ENCODE results near the gene ZBTB21.

ZBTB21 gene

GRCh38 chr21:42039470-42039901 is 29.3 kb upstream of the ZBTB21 start:
- TF ChIP-seq, protein P1, sequence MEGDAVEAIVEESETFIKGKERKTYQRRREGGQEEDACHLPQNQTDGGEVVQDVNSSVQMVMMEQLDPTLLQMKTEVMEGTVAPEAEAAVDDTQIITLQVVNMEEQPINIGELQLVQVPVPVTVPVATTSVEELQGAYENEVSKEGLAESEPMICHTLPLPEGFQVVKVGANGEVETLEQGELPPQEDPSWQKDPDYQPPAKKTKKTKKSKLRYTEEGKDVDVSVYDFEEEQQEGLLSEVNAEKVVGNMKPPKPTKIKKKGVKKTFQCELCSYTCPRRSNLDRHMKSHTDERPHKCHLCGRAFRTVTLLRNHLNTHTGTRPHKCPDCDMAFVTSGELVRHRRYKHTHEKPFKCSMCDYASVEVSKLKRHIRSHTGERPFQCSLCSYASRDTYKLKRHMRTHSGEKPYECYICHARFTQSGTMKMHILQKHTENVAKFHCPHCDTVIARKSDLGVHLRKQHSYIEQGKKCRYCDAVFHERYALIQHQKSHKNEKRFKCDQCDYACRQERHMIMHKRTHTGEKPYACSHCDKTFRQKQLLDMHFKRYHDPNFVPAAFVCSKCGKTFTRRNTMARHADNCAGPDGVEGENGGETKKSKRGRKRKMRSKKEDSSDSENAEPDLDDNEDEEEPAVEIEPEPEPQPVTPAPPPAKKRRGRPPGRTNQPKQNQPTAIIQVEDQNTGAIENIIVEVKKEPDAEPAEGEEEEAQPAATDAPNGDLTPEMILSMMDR (conservative IDR thresholded peaks at IDR 0.05; ENCODE audit: low read depth, low read length), result no peak
- Histone ChIP-seq H3K4me3 (IDR thresholded peaks at IDR 0.05; ENCODE audit: insufficient read depth, low read depth, low read length) (no peak overlapping the region), H3K79me2 (ENCODE audit: insufficient read depth, low read depth) (no peaks in the 10 kb centered on the region), H3K4me1 (ENCODE audit: low read depth, poor library complexity, severe bottlenecking) (no peaks in the 10 kb centered on the region), H3K27ac (no peak overlapping the region), H4K20me1 (ENCODE audit: insufficient read depth) (no peaks in the 10 kb centered on the region), H3K27me3 (ENCODE audit: insufficient read depth, low read depth) (peaks cover 7% of the 10 kb centered on the region; the same call in 1 of the 2 replicates), H3K36me3 (ENCODE audit: insufficient read depth) (no peaks in the 10 kb centered on the region), H3K9ac (no peak overlapping the region), H3K4me2 (no peak overlapping the region), H2AFZ (ENCODE audit: low read depth) (no peak overlapping the region)

GRCh38 chr21:42038826-42039425 is 28.8 kb upstream of the ZBTB21 start:
- H3K9ac ChIP-seq, result no peak overlapping the region
- H4K20me1 ChIP-seq (ENCODE audit: insufficient read depth), result no peaks in the 10 kb centered on the region
- H3K27ac ChIP-seq, result no peak overlapping the region
- H3K4me1 ChIP-seq (ENCODE audit: low read depth, poor library complexity, severe bottlenecking), result no peaks in the 10 kb centered on the region
- no peaks in the 10 kb centered on the region for H3K36me3 ChIP-seq (ENCODE audit: insufficient read depth)
- no peak overlapping the region for H3K4me3 ChIP-seq (IDR thresholded peaks at IDR 0.05; ENCODE audit: insufficient read depth, low read depth, low read length)
- H3K4me2 ChIP-seq, result no peak overlapping the region
- H3K27me3 ChIP-seq (ENCODE audit: insufficient read depth, low read depth), result peaks cover 7% of the 10 kb centered on the region; the same call in 1 of the 2 replicates
- TF ChIP-seq, protein P1 (conservative IDR thresholded peaks at IDR 0.05; ENCODE audit: low read depth, low read length), result no peak
- no peak overlapping the region for H2AFZ ChIP-seq (ENCODE audit: low read depth)
- H3K79me2 ChIP-seq (ENCODE audit: insufficient read depth, low read depth), result no peaks in the 10 kb centered on the region

- Histone ChIP-seq H3K36me3 (ENCODE audit: insufficient read depth) (no peaks in the 10 kb centered on the region), H3K9ac (no peak overlapping the region), H3K4me1 (ENCODE audit: low read depth, poor library complexity, severe bottlenecking) (no peaks in the 10 kb centered on the region), H3K4me2 (no peak overlapping the region), H3K27ac (no peak overlapping the region), H3K27me3 (ENCODE audit: insufficient read depth, low read depth) (peaks cover 6% of the 10 kb centered on the region; the same call in 1 of the 2 replicates), H3K79me2 (ENCODE audit: insufficient read depth, low read depth) (no peaks in the 10 kb centered on the region), H3K4me3 (IDR thresholded peaks at IDR 0.05; ENCODE audit: insufficient read depth, low read depth, low read length) (no peak overlapping the region), H4K20me1 (ENCODE audit: insufficient read depth) (no peaks in the 10 kb centered on the region), H2AFZ (ENCODE audit: low read depth) (no peak overlapping the region)
- TF ChIP-seq, protein P1 (conservative IDR thresholded peaks at IDR 0.05; ENCODE audit: low read depth, low read length), result no peak
Observed at GRCh38 chr21:42038393-42038792, 28.2 kb upstream of the ZBTB21 start.

DNA sequence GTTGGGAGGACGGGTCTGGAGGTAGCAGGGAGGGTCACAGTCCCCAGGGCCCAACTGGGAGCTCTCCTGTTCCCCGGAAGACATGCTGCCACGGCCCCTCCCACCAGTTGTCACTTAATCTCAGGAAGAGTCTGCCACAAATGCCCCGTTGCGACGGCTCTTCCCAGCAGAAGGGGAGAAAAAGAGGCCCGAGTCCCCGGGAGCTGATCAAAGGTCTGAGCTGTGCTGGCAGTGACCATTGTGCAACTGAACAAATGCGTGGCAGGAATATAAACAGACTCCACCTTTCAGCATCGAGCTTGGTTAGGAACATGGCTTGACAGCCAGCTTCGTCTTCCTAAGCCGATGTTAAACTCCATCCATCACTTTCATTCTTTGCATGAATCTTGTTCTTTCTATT is 27.8 kb upstream of the ZBTB21 start:
- Histone ChIP-seq H4K20me1 (ENCODE audit: insufficient read depth) (no peaks in the 10 kb centered on the region), H3K79me2 (ENCODE audit: insufficient read depth, low read depth) (no peaks in the 10 kb centered on the region), H2AFZ (ENCODE audit: low read depth) (no peak overlapping the region), H3K36me3 (ENCODE audit: insufficient read depth) (no peaks in the 10 kb centered on the region), H3K4me3 (IDR thresholded peaks at IDR 0.05; ENCODE audit: insufficient read depth, low read depth, low read length) (no peak overlapping the region), H3K4me2 (no peak overlapping the region), H3K27me3 (ENCODE audit: insufficient read depth, low read depth) (peaks cover 1% of the 10 kb centered on the region; the same call in 1 of the 2 replicates), H3K27ac (no peak overlapping the region), H3K9ac (no peak overlapping the region), H3K4me1 (ENCODE audit: low read depth, poor library complexity, severe bottlenecking) (no peaks in the 10 kb centered on the region)
- TF ChIP-seq, protein P1 (conservative IDR thresholded peaks at IDR 0.05; ENCODE audit: low read depth, low read length), result no peak
